DOHH2 (cell line): ENCODE data around the gene ZFP82.

Source experiments
- CTCF ChIP-seq: fragments of 200-600 bp; sonication (generic); IDR thresholded peaks from one replicate; pipeline ENCODE4 v1.5.1; 2014; ENCODE audit warnings: antibody characterized with exemption, mild to moderate bottlenecking, low read depth, low read length; ENCODE audit not compliant: poor library complexity, severe bottlenecking
- EZH2phosphoT487 ChIP-seq: fragments of 200-600 bp; sonication (generic); IDR thresholded peaks from 2 replicates; pipeline ENCODE4 v1.6.1; 2017; ENCODE audit warnings: borderline replicate concordance, mild to moderate bottlenecking, antibody characterized with exemption, low read length, moderate library complexity, mixed read lengths

DNA sequence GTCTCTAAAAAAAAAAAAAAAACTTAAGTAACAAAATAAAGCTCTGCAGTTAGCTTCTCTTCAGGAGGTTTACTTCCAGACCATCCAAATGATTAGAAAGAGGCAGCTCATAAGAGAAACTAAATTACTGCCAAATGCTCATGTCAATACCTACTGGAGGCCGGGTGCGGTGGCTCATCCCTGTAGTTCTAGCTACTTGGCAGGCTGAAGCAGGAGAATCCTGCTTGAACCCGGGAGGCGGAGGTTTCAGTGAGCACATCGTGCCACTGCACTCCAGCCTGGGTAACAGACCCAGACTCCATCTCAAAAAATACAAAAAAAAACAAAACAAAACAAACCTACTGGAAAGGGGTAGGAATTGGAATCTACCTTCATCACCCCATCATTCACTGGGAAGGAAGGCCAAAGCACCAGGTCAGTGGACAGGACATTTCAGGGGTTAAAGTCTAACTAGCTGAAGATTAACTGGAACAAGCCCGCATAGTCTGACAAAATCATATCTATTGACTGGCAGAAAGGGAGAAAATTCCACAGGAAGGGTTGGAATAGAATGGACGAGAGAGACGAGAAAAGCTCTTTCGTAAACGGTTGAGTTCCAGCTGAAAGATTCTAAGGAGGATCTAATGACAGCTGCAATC lies 40.8 kb downstream of the ZFP82 start:
- no peak for TF ChIP-seq CTCF
- TF ChIP-seq EZH2phosphoT487 = no peak
